HEK293 (cell line): Measurements from ENCODE around the gene F10.

Source experiments
- CTCF ChIA-PET: fragments of 350-600 bp; formaldehyde crosslinking; extraction: SDS; loops from one replicate; lab custom pipeline; 2021; ENCODE audit warnings: antibody characterized with exemption; lab: Yijun Ruan, JAX
- POLR2A ChIA-PET: fragments of 300-600 bp; formaldehyde crosslinking; extraction: SDS; loops from one replicate; lab custom pipeline; 2020; ENCODE audit warnings: antibody characterized with exemption, inconsistent platforms; lab: Yijun Ruan, JAX
- H3K27ac ChIP-seq: fragments of 200-500 bp; sonication (Bioruptor generic); 2 replicates; pipeline ENCODE4 v1.5.1; 2014; ENCODE audit warnings: low read depth, low read length, control low read depth, inconsistent platforms; ENCODE audit errors: extremely low read depth
- H3K36me3 ChIP-seq, 2 experiments: fragments of 200-500 bp in 1 of 2; sonication (Bioruptor generic) in 1 of 2; 1 replicate in 1 of 2; 2 replicates in 1 of 2; pipeline ENCODE4 v1.5.1; 2014 to 2017; ENCODE audit warnings: inconsistent platforms in 2 of 2, low read length in 2 of 2; ENCODE audit not compliant: control insufficient read depth in 2 of 2, insufficient read depth in 1 of 2
- H3K4me1 ChIP-seq: fragments of 200-500 bp; sonication (Bioruptor generic); 2 replicates; pipeline ENCODE4 v1.5.1; 2014; ENCODE audit warnings: mild to moderate bottlenecking, low read length, inconsistent platforms; ENCODE audit not compliant: control insufficient read depth, insufficient read depth
- H3K4me3 ChIP-seq: 2 replicates; pipeline ENCODE4 v1.5.1; 2011; ENCODE audit warnings: low read depth, mild to moderate bottlenecking, control low read depth, low read length, moderate library complexity
- H3K9me3 ChIP-seq: fragments of 200-500 bp; sonication (Bioruptor generic); 2 replicates; pipeline ENCODE4 v1.5.1; 2014; ENCODE audit warnings: low read depth, low read length, inconsistent platforms; ENCODE audit not compliant: control insufficient read depth, insufficient read depth
- FEZF1 ChIP-seq: fragments of 450-650 bp; formaldehyde crosslinking; IDR thresholded peaks from 2 replicates; pipeline ENCODE4 v1.5.1; 2016; ENCODE audit warnings: missing biosample characterization, missing genetic modification characterization
- KLF10 ChIP-seq: fragments of 450-650 bp; IDR thresholded peaks from 2 replicates; pipeline ENCODE4 v1.5.1; 2018; ENCODE audit warnings: missing biosample characterization, mild to moderate bottlenecking, missing genetic modification characterization
- KLF9 ChIP-seq: fragments of 450-650 bp; formaldehyde crosslinking; IDR thresholded peaks from 2 replicates; pipeline ENCODE4 v1.5.1; 2016; ENCODE audit warnings: missing biosample characterization, missing genetic modification characterization, low read depth
- MEIS1 ChIP-seq: sonication (generic); formaldehyde crosslinking; IDR thresholded peaks from 2 replicates; pipeline ENCODE4 v1.8.1; 2022; ENCODE audit warnings: missing genetic modification reagents, mild to moderate bottlenecking, borderline replicate concordance
- SP2 ChIP-seq: fragments of 450-650 bp; formaldehyde crosslinking; IDR thresholded peaks from 2 replicates; pipeline ENCODE4 v1.5.1; 2016; ENCODE audit warnings: missing biosample characterization, missing genetic modification characterization
- SP7 ChIP-seq: fragments of 450-650 bp; formaldehyde crosslinking; IDR thresholded peaks from 2 replicates; pipeline ENCODE4 v1.5.1; 2016; ENCODE audit warnings: missing biosample characterization, missing genetic modification characterization
- ZFP3 ChIP-seq: fragments of 450-650 bp; formaldehyde crosslinking; IDR thresholded peaks from 2 replicates; pipeline ENCODE4 v1.5.1; 2016; ENCODE audit warnings: low read depth, missing biosample characterization, missing genetic modification characterization
- ZNF10 ChIP-seq: fragments of 450-650 bp; formaldehyde crosslinking; IDR thresholded peaks from 2 replicates; pipeline ENCODE4 v1.5.1; 2017; ENCODE audit warnings: missing biosample characterization, missing genetic modification characterization
- ZNF184 ChIP-seq: fragments of 450-650 bp; IDR thresholded peaks from 2 replicates; pipeline ENCODE4 v1.5.1; 2018; ENCODE audit warnings: missing biosample characterization, mild to moderate bottlenecking, missing genetic modification characterization
- ZNF23 ChIP-seq: fragments of 450-650 bp; formaldehyde crosslinking; IDR thresholded peaks from 2 replicates; pipeline ENCODE4 v1.5.1; 2016; ENCODE audit warnings: missing biosample characterization, missing genetic modification characterization, borderline replicate concordance
- ZNF24 ChIP-seq: fragments of 450-650 bp; formaldehyde crosslinking; IDR thresholded peaks from 2 replicates; pipeline ENCODE4 v1.5.1; 2016; ENCODE audit warnings: missing biosample characterization, missing genetic modification characterization
- ZNF292 ChIP-seq: fragments of 450-650 bp; formaldehyde crosslinking; IDR thresholded peaks from 2 replicates; pipeline ENCODE4 v1.5.1; 2016; ENCODE audit warnings: low read depth, missing biosample characterization, missing genetic modification characterization, borderline replicate concordance
- ZNF311 ChIP-seq: fragments of 450-650 bp; formaldehyde crosslinking; IDR thresholded peaks from 2 replicates; pipeline ENCODE4 v1.5.1; 2017; ENCODE audit warnings: missing biosample characterization, missing genetic modification characterization, borderline replicate concordance
- ZNF341 ChIP-seq: fragments of 450-650 bp; formaldehyde crosslinking; IDR thresholded peaks from 2 replicates; pipeline ENCODE4; 2016; ENCODE audit warnings: low read depth, missing biosample characterization, missing genetic modification characterization
- ZNF558 ChIP-seq: fragments of 450-650 bp; formaldehyde crosslinking; IDR thresholded peaks from 2 replicates; pipeline ENCODE4 v1.5.1; 2016; ENCODE audit warnings: missing biosample characterization, missing genetic modification characterization
- ZNF571 ChIP-seq: fragments of 450-650 bp; formaldehyde crosslinking; IDR thresholded peaks from 2 replicates; pipeline ENCODE4 v1.5.0; 2017; ENCODE audit warnings: missing biosample characterization, missing genetic modification characterization
- ZNF600 ChIP-seq: fragments of 450-650 bp; formaldehyde crosslinking; IDR thresholded peaks from 2 replicates; pipeline ENCODE4 v1.5.1; 2016; ENCODE audit warnings: missing biosample characterization, missing genetic modification characterization
- ZNF621 ChIP-seq: fragments of 450-650 bp; formaldehyde crosslinking; IDR thresholded peaks from 2 replicates; pipeline ENCODE4 v1.5.1; 2017; ENCODE audit warnings: missing biosample characterization, missing genetic modification characterization
- ZNF785 ChIP-seq: fragments of 450-650 bp; formaldehyde crosslinking; IDR thresholded peaks from 2 replicates; pipeline ENCODE4 v1.5.1; 2016; ENCODE audit warnings: missing biosample characterization, missing genetic modification characterization
- ZNF792 ChIP-seq: fragments of 450-650 bp; formaldehyde crosslinking; IDR thresholded peaks from 2 replicates; pipeline ENCODE4 v1.5.1; 2016; ENCODE audit warnings: missing biosample characterization, missing genetic modification characterization
- TF ChIP-seq, protein P1 (sequence below): fragments of 450-650 bp; formaldehyde crosslinking; IDR thresholded peaks from 2 replicates; pipeline ENCODE4 v1.5.1; 2016; ENCODE audit warnings: missing biosample characterization, missing genetic modification characterization, low read depth
- TF ChIP-seq, protein P2 (sequence below): fragments of 450-650 bp; formaldehyde crosslinking; IDR thresholded peaks from 2 replicates; pipeline ENCODE4 v1.5.1; 2017; ENCODE audit warnings: missing biosample characterization, missing genetic modification characterization
- TF ChIP-seq, protein P3 (sequence below): fragments of 450-650 bp; formaldehyde crosslinking; IDR thresholded peaks from 2 replicates; pipeline ENCODE4 v1.5.1; 2016; ENCODE audit warnings: missing biosample characterization, missing genetic modification characterization
- TF ChIP-seq, protein P4 (sequence below): fragments of 450-650 bp; formaldehyde crosslinking; IDR thresholded peaks from 2 replicates; pipeline ENCODE4; 2016; ENCODE audit warnings: missing biosample characterization, missing genetic modification characterization
- TF ChIP-seq, protein P5 (sequence below): fragments of 450-650 bp; formaldehyde crosslinking; IDR thresholded peaks from 2 replicates; pipeline ENCODE4 v1.5.1; 2016; ENCODE audit warnings: missing biosample characterization, missing genetic modification characterization
- TF ChIP-seq, protein P6 (sequence below): fragments of 450-650 bp; formaldehyde crosslinking; IDR thresholded peaks from 2 replicates; pipeline ENCODE4 v1.5.1; 2017; ENCODE audit warnings: missing biosample characterization, missing genetic modification characterization
- TF ChIP-seq, protein P7 (sequence below): fragments of 450-650 bp; formaldehyde crosslinking; IDR thresholded peaks from 2 replicates; pipeline ENCODE4 v1.5.1; 2016; ENCODE audit warnings: missing biosample characterization, missing genetic modification characterization

The F10 gene

DNA sequence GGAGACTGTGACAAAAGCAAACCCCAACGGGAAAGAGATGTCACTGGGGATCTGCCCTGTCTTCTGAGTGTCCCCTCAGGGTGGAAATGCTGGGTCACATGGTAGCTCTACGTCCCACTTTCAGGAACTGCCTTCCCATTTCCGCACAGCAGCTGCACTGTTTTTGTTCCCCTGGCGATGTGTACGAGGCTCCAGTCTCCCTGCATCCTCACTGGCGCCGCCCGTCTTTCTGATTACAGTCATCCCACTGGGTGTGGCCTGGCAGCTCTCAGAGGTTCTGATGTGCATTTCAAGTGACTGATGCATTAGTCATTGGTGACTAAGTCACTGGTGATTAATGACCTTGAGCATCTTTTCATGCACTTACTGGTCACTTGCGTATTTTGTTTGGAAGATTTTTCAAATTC lies 64.7 kb downstream of the F10 start:
- H3K27ac ChIP-seq, result no peak overlapping the region
- ChIA-PET POLR2A (interaction anchor here (1.3 kb wide), 1 partner anchor 21 kb away, joined by 6 read pairs; the partner anchor contains the start of gene PCID2), CTCF (interaction anchor here (0.5 to 0.8 kb wide), 3 partner anchors 14 to 130 kb away, joined by 3 read pairs; no protein-coding TSS in a partner anchor)
- no peaks in the 10 kb centered on the region for H3K9me3 ChIP-seq
- no peak overlapping the region for H3K4me3 ChIP-seq
- peaks cover 8 to 64% of the 10 kb centered on the region in 2 experiments for H3K36me3 ChIP-seq
- H3K4me1 ChIP-seq, result no peaks in the 10 kb centered on the region
- TF ChIP-seq ZNF184 (tag by site-specific recombination) (peak; percentile 64; the same call in 1 of the 2 replicates), MEIS1 (CRISPR knock-in tag) (peak; percentile 78; the same call in 1 of the 2 replicates), SP7 (tag by site-specific recombination) (peak; percentile 81), ZNF23 (tag by site-specific recombination) (no peak), ZFP3 (no peak), KLF9 (tag by site-specific recombination) (peak; percentile 61), SP2 (tag by site-specific recombination) (peak; percentile 64), ZNF600 (tag by site-specific recombination) (peak; percentile 92; the same call in 1 of the 2 replicates), ZNF621 (tag by site-specific recombination) (no peak), ZNF792 (no peak), ZNF571 (no peak), FEZF1 (tag by site-specific recombination) (peak; percentile 88), ZNF10 (no peak), KLF10 (tag by site-specific recombination) (peak; percentile 41; the same call in 1 of the 2 replicates), ZNF341 (tag by site-specific recombination) (no peak), ZNF311 (tag by site-specific recombination) (no peak), ZNF24 (0 out of 2 replicates have a peak, but pooled peaks have one; percentile 30), ZNF292 (no peak), ZNF785 (no peak), ZNF558 (peak; percentile 44; the same call in 1 of the 2 replicates)
- TF ChIP-seq, protein P1, sequence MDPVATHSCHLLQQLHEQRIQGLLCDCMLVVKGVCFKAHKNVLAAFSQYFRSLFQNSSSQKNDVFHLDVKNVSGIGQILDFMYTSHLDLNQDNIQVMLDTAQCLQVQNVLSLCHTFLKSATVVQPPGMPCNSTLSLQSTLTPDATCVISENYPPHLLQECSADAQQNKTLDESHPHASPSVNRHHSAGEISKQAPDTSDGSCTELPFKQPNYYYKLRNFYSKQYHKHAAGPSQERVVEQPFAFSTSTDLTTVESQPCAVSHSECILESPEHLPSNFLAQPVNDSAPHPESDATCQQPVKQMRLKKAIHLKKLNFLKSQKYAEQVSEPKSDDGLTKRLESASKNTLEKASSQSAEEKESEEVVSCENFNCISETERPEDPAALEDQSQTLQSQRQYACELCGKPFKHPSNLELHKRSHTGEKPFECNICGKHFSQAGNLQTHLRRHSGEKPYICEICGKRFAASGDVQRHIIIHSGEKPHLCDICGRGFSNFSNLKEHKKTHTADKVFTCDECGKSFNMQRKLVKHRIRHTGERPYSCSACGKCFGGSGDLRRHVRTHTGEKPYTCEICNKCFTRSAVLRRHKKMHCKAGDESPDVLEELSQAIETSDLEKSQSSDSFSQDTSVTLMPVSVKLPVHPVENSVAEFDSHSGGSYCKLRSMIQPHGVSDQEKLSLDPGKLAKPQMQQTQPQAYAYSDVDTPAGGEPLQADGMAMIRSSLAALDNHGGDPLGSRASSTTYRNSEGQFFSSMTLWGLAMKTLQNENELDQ, result no peak
- TF ChIP-seq, protein P2, sequence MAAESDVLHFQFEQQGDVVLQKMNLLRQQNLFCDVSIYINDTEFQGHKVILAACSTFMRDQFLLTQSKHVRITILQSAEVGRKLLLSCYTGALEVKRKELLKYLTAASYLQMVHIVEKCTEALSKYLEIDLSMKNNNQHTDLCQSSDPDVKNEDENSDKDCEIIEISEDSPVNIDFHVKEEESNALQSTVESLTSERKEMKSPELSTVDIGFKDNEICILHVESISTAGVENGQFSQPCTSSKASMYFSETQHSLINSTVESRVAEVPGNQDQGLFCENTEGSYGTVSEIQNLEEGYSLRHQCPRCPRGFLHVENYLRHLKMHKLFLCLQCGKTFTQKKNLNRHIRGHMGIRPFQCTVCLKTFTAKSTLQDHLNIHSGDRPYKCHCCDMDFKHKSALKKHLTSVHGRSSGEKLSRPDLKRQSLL (tag by site-specific recombination), result no peak
- TF ChIP-seq, protein P3, sequence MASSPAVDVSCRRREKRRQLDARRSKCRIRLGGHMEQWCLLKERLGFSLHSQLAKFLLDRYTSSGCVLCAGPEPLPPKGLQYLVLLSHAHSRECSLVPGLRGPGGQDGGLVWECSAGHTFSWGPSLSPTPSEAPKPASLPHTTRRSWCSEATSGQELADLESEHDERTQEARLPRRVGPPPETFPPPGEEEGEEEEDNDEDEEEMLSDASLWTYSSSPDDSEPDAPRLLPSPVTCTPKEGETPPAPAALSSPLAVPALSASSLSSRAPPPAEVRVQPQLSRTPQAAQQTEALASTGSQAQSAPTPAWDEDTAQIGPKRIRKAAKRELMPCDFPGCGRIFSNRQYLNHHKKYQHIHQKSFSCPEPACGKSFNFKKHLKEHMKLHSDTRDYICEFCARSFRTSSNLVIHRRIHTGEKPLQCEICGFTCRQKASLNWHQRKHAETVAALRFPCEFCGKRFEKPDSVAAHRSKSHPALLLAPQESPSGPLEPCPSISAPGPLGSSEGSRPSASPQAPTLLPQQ (tag by site-specific recombination), result no peak
- TF ChIP-seq, protein P4, sequence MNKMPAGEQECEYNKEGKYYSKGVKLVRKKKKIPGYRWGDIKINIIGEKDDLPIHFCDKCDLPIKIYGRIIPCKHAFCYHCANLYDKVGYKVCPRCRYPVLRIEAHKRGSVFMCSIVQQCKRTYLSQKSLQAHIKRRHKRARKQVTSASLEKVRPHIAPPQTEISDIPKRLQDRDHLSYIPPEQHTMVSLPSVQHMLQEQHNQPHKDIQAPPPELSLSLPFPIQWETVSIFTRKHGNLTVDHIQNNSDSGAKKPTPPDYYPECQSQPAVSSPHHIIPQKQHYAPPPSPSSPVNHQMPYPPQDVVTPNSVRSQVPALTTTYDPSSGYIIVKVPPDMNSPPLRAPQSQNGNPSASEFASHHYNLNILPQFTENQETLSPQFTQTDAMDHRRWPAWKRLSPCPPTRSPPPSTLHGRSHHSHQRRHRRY (tag by site-specific recombination), result no peak
- TF ChIP-seq, protein P5, sequence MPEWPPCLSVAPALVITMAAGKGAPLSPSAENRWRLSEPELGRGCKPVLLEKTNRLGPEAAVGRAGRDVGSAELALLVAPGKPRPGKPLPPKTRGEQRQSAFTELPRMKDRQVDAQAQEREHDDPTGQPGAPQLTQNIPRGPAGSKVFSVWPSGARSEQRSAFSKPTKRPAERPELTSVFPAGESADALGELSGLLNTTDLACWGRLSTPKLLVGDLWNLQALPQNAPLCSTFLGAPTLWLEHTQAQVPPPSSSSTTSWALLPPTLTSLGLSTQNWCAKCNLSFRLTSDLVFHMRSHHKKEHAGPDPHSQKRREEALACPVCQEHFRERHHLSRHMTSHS (tag by site-specific recombination), result no peak
- TF ChIP-seq, protein P6, sequence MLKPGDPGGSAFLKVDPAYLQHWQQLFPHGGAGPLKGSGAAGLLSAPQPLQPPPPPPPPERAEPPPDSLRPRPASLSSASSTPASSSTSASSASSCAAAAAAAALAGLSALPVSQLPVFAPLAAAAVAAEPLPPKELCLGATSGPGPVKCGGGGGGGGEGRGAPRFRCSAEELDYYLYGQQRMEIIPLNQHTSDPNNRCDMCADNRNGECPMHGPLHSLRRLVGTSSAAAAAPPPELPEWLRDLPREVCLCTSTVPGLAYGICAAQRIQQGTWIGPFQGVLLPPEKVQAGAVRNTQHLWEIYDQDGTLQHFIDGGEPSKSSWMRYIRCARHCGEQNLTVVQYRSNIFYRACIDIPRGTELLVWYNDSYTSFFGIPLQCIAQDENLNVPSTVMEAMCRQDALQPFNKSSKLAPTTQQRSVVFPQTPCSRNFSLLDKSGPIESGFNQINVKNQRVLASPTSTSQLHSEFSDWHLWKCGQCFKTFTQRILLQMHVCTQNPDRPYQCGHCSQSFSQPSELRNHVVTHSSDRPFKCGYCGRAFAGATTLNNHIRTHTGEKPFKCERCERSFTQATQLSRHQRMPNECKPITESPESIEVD (tag by site-specific recombination), result no peak
- TF ChIP-seq, protein P7, sequence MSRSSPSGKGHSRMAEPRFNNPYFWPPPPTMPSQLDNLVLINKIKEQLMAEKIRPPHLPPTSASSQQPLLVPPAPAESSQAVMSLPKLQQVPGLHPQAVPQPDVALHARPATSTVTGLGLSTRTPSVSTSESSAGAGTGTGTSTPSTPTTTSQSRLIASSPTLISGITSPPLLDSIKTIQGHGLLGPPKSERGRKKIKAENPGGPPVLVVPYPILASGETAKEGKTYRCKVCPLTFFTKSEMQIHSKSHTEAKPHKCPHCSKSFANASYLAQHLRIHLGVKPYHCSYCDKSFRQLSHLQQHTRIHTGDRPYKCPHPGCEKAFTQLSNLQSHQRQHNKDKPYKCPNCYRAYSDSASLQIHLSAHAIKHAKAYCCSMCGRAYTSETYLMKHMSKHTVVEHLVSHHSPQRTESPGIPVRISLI (tag by site-specific recombination), result no peak
